ENCODE results near the gene HNRNPA0. TPM values are rescaled to one million over a fixed set of nuclear protein-coding genes. Genes with fewer than 3 reads are reported as not detected.

HNRNPA0 gene
- total and polyA plus RNA-seq, 2 of the 8 experiments (the other 6 are each of a cell fraction or from before 2014, with no cell fraction given), result 22.0 to 71.3 TPM

- no peak for DNase-seq (ENCODE audit: low read depth in 1 of 2, low spot score in 2 of 2)
- H3K9ac ChIP-seq (replicated peaks in 1 of 4; ENCODE audit: extremely low read depth in 1 of 4, low read depth in 3 of 4, low read length in 3 of 4), result no peak overlapping the region
- TF ChIP-seq MAX (IDR thresholded peaks at IDR 0.05), result no peak
- no peak for TF ChIP-seq BRCA1 (IDR thresholded peaks at IDR 0.05; ENCODE audit: low read depth, low read length)
- no peak for TF ChIP-seq E2F6 (IDR thresholded peaks at IDR 0.05)
- TF ChIP-seq USF2 (IDR thresholded peaks at IDR 0.05; ENCODE audit: low read length), result no peak
- no peak for TF ChIP-seq SIN3A (conservative IDR thresholded peaks at IDR 0.05 in 1 of 2, IDR thresholded peaks at IDR 0.05 in 1 of 2; ENCODE audit: low read depth in 1 of 2, low read length in 2 of 2)
- no peak for TF ChIP-seq RXRA (IDR thresholded peaks at IDR 0.05; ENCODE audit: insufficient read depth, low read depth, low read length)
- TF ChIP-seq HDAC2 (IDR thresholded peaks at IDR 0.05; ENCODE audit: borderline replicate concordance in 1 of 2, low read depth in 2 of 2, low read length in 2 of 2), result no peak
- TF ChIP-seq SUZ12 (IDR thresholded peaks at IDR 0.05; ENCODE audit: low read length), result no peak
Observed at GRCh38 chr5:137699336-137700281, 54.6 kb downstream of the HNRNPA0 start.

More at GRCh38 chr5:137699336-137700281, 54.6 kb downstream of the HNRNPA0 start:
- H3K79me1 ChIP-seq (ENCODE audit: low read depth, low read length), result no peaks in the 10 kb centered on the region
- POLR2A ChIA-PET (ENCODE audit: partially characterized antibody), result no interaction called here
- H2BK20ac ChIP-seq (ENCODE audit: low read length), result no peak overlapping the region
- H3K27ac ChIP-seq (ENCODE audit: low read depth, low read length), result no peak overlapping the region
- H2AFZ ChIP-seq (ENCODE audit: low read length), result no peak overlapping the region
- H3K4me3 ChIP-seq (ENCODE audit: extremely low read depth in 1 of 4, insufficient read depth in 2 of 4, low read depth in 3 of 4, low read length in 4 of 4), result no peak overlapping the region
- H3K23me2 ChIP-seq (ENCODE audit: low read depth, low read length), result no peaks in the 10 kb centered on the region
- no peak for FAIRE-seq
- no peak overlapping the region for H3K14ac ChIP-seq (ENCODE audit: insufficient read length)
- no peak overlapping the region for H2BK120ac ChIP-seq (replicated peaks; ENCODE audit: low read depth, low read length)
- peaks cover 0 to 2% (median 0%) of the 10 kb centered on the region in 4 experiments; a peak in 3 of 7 replicates for H3K4me1 ChIP-seq (replicated peaks in 1 of 4; ENCODE audit: control insufficient read depth in 3 of 4, insufficient read depth in 4 of 4, low read length in 3 of 4)
- no peak overlapping the region for H2AK5ac ChIP-seq (ENCODE audit: low read depth, low read length)
- no peak overlapping the region for H2BK15ac ChIP-seq (ENCODE audit: low read length)
- H3K27me3 ChIP-seq (replicated peaks in 1 of 4; ENCODE audit: control insufficient read depth in 3 of 4, extremely low read depth in 1 of 4, insufficient read depth in 3 of 4, low read length in 3 of 4), result no peaks in the 10 kb centered on the region
- H3K23ac ChIP-seq (ENCODE audit: insufficient read length), result no peak overlapping the region
- no peaks in the 10 kb centered on the region for H3K9me3 ChIP-seq (ENCODE audit: insufficient read depth in 2 of 2, low read depth in 1 of 2, low read length in 1 of 2)
- H3K56ac ChIP-seq (replicated peaks; ENCODE audit: insufficient read length, low read depth, low read length), result no peak overlapping the region
- H4K8ac ChIP-seq (ENCODE audit: extremely low read depth, insufficient read depth, low read length), result no peak overlapping the region
- no peak overlapping the region for H4K5ac ChIP-seq (ENCODE audit: insufficient read length, low read depth, low read length)
- H3K18ac ChIP-seq (ENCODE audit: extremely low read depth, low read length), result no peak overlapping the region
- WGBS, 2 experiments (ENCODE audit: extremely low coverage in 1 of 2, insufficient coverage in 1 of 2, insufficient read length in 1 of 2, insufficient replicate concordance in 2 of 2, low coverage in 1 of 2, low lambda C conversion rate in 2 of 2, missing lambda C conversion rate in 1 of 2), result 85% methylated on average over 9 of the region's 9 CpGs; no CpG with 5 or more reads in 1 of the 2 experiments
- H2BK12ac ChIP-seq (ENCODE audit: low read depth, low read length), result no peak overlapping the region
- no peak overlapping the region for H3K4me2 ChIP-seq (ENCODE audit: insufficient read depth in 1 of 2, low read depth in 2 of 2, low read length in 2 of 2)
- no peak overlapping the region for H2BK5ac ChIP-seq (ENCODE audit: low read depth, low read length)
- no peaks in the 10 kb centered on the region for H3K79me2 ChIP-seq (ENCODE audit: control insufficient read depth in 1 of 2, insufficient read depth in 2 of 2, low read length in 2 of 2)
- no peaks in the 10 kb centered on the region for H4K20me1 ChIP-seq (replicated peaks in 1 of 2; ENCODE audit: control insufficient read depth in 1 of 2, insufficient read depth in 2 of 2, low read length in 2 of 2)
- peaks cover 0 to 5% (median 0%) of the 10 kb centered on the region in 4 experiments; a peak in 1 of 8 replicates for H3K36me3 ChIP-seq (ENCODE audit: control insufficient read depth in 2 of 4, insufficient read depth in 4 of 4, low read length in 3 of 4)
- CTCF ChIA-PET (ENCODE audit: partially characterized antibody), result interaction anchor here (1.4 to 2.0 kb wide), 4 partner anchors 20 to 54 kb away, joined by 3 to 6 read pairs (median 4); partner anchors contain the start of gene HNRNPA0
- no peak overlapping the region for H4K91ac ChIP-seq (replicated peaks; ENCODE audit: insufficient read length, low read length)
- no peak overlapping the region for H3K4ac ChIP-seq (replicated peaks; ENCODE audit: insufficient read length, low read depth, low read length)

Data from H1 (cell line).